GM12878 (cell line): ENCODE results near the gene DNAJC27. TPM values are rescaled to one million over a fixed set of nuclear protein-coding genes. Genes with fewer than 3 reads are reported as not detected.

Source experiments
- ATAC-seq: fragments of 200-7000 bp; cut with Tn5 transposase; 3 replicates; pipeline ENCODE4 v1.9.1; 2020; ENCODE audit warnings: mild to moderate bottlenecking, moderate library complexity
- BruUV-seq: library from RNA; stranded (reverse); fragments of 400-500 nt; replicated peaks from 2 replicates; lab custom pipeline; 2021; lab: Mats Ljungman, UMichigan
- CTCF ChIA-PET: fragments of 300-600 bp; sonication (Branson Sonifier 250); formaldehyde crosslinking; extraction: SDS; loops from one replicate; lab custom pipeline; 2021; ENCODE audit warnings: inconsistent platforms; lab: Yijun Ruan, JAX
- POLR2A ChIA-PET: fragments of 350-600 bp; formaldehyde crosslinking; extraction: SDS; loops from one replicate; lab custom pipeline; 2021; ENCODE audit warnings: inconsistent platforms; lab: Charles Lee
- RAD21 ChIA-PET: fragments of 300-600 bp; sonication (Branson Sonifier 250); formaldehyde crosslinking; loops from one replicate; lab custom pipeline; 2023; ENCODE audit warnings: antibody characterized with exemption; ENCODE audit not compliant: unreplicated experiment; lab: Charles Lee
- SMC1A ChIA-PET: fragments of 300-600 bp; sonication (Branson Sonifier 250); formaldehyde crosslinking; loops from one replicate; lab custom pipeline; 2023; ENCODE audit not compliant: unreplicated experiment, uncharacterized antibody; lab: Charles Lee
- DNase-seq: peaks from one replicate; pipeline ENCODE4 v3.0.0-alpha.2; 2011; ENCODE audit warnings: low read depth, low spot score
- FAIRE-seq: peaks from 3 replicates; lab custom pipeline; 2011; peaks lifted over from hg19 to GRCh38; lab: Jason Lieb, UNC
- H2AFZ ChIP-seq: 2 replicates; pipeline ENCODE4 v1.6.0; 2011; ENCODE audit warnings: low read depth, low read length, control low read depth; ENCODE audit not compliant: control insufficient read depth
- H3K27ac ChIP-seq: 2 replicates; pipeline ENCODE4 v1.5.1; 2011; ENCODE audit warnings: control low read depth; ENCODE audit not compliant: control insufficient read depth, insufficient read depth
- H3K27me3 ChIP-seq, 2 experiments: replicated peaks in 1 of 2; 2 replicates each; pipeline versions ENCODE4 v1.6.0 to v1.6.1; 2011; ENCODE audit warnings: low read length in 1 of 2; ENCODE audit not compliant: control insufficient read depth in 2 of 2, insufficient read depth in 2 of 2
- H3K36me3 ChIP-seq, 2 experiments: 2 replicates each; pipeline ENCODE4 v1.5.1; 2011; ENCODE audit warnings: low read length in 1 of 2; ENCODE audit not compliant: control insufficient read depth in 2 of 2, insufficient read depth in 2 of 2
- H3K4me1 ChIP-seq: 2 replicates; pipeline ENCODE4 v1.6.1; 2011; ENCODE audit warnings: mild to moderate bottlenecking, low read length, moderate library complexity, mixed read lengths; ENCODE audit not compliant: control insufficient read depth, insufficient read depth
- H3K4me2 ChIP-seq: 2 replicates; pipeline ENCODE4 v1.6.0; 2011; ENCODE audit warnings: control low read depth; ENCODE audit not compliant: control insufficient read depth, insufficient read depth
- H3K4me3 ChIP-seq: fragments of 200-600 bp; sonication (generic); 2 replicates; pipeline ENCODE4 v1.5.1; 2016
- H3K79me2 ChIP-seq: 2 replicates; pipeline ENCODE4 v1.6.0; 2011; ENCODE audit warnings: low read length; ENCODE audit not compliant: control insufficient read depth, insufficient read depth
- H3K9ac ChIP-seq: 2 replicates; pipeline ENCODE4 v1.8.0; 2011; ENCODE audit warnings: low read length, control low read depth, mixed read lengths; ENCODE audit not compliant: control insufficient read depth, insufficient read depth
- H3K9me3 ChIP-seq: replicated peaks from 3 replicates; pipeline ENCODE4 v1.5.1; 2011; ENCODE audit warnings: mild to moderate bottlenecking, low read length; ENCODE audit not compliant: control insufficient read depth, insufficient read depth
- H4K20me1 ChIP-seq: 2 replicates; pipeline ENCODE4 v1.6.0; 2011; ENCODE audit not compliant: control insufficient read depth, insufficient read depth
- CHD2 ChIP-seq: IDR thresholded peaks from 2 replicates; pipeline ENCODE4 v1.6.1; 2011; ENCODE audit warnings: low read depth, low read length, improper control_type of control experiment, borderline replicate concordance
- GATAD2B ChIP-seq: fragments of 450-650 bp; conservative IDR thresholded peaks from 2 replicates; pipeline ENCODE4 v1.6.1; 2017; ENCODE audit warnings: low read depth, mild to moderate bottlenecking, moderate library complexity
- SIX5 ChIP-seq: IDR thresholded peaks from 2 replicates; pipeline ENCODE4 v1.6.1; 2011; ENCODE audit warnings: mild to moderate bottlenecking, low read depth, low read length, moderate library complexity; ENCODE audit not compliant: severe bottlenecking
- ZBTB4 ChIP-seq: fragments of 450-650 bp; formaldehyde crosslinking; IDR thresholded peaks from 2 replicates; pipeline ENCODE4 v1.4.0; 2022; ENCODE audit warnings: mild to moderate bottlenecking, moderate library complexity
- WGBS: methylation state at CpG from one replicate; pipeline ENCODE4 v1.1.6; 2016; ENCODE audit warnings: low lambda C conversion rate; ENCODE audit not compliant: insufficient replicate concordance, insufficient coverage; ENCODE audit errors: missing lambda C conversion rate; 5-methylcytosine and 5-hydroxymethylcytosine counted together
- in situ Hi-C: fragments of 300-500 bp; cut with MboI; formaldehyde crosslinking; loops from 9 replicates; pipeline ENCODE4 v1.14.3; 2018; ENCODE audit warnings: mixed read lengths
- intact Hi-C: fragments of 100-400 bp; cut with micrococcal nuclease; formaldehyde crosslinking; loops from one replicate; pipeline ENCODE4 v1.14.2; 2022; ENCODE audit not compliant: unreplicated experiment
- polyA plus RNA-seq, 11 experiments: library from polyadenylated mRNA; depleted of rRNA in 4 of 11; unstranded in 6 of 11; stranded (reverse) in 5 of 11; fragments of >200 nt; fragmentation: Nextera tagmentation in 4 of 11; fragmentation: Illumina TruSeq in 1 of 11; extraction: Ambion mirVana in 4 of 11; extraction: Trizol in 1 of 11; gene quantifications; 1 replicate in 1 of 11; 2 replicates in 10 of 11; pipeline versions ENCODE4 v1.2.1 to v1.2.3, GENCODE V29; 2011 to 2016; ENCODE audit warnings: inconsistent platforms in 2 of 11, missing spikeins in 2 of 11, low read depth in 1 of 11
- total RNA-seq, 4 experiments: library from RNA; depleted of rRNA in 3 of 4; stranded (reverse); fragments of >200 nt in 3 of 4; fragmentation: Illumina TruSeq in 1 of 4; extraction: Trizol in 1 of 4; gene quantifications; 2 replicates each; pipeline versions ENCODE4 v1.2.1 to v1.2.3, GENCODE V29; 2013 to 2021

The DNAJC27 gene
- total and polyA plus RNA-seq, 10 of the 15 experiments (the other 5 are each of a cell fraction or from before 2014, with no cell fraction given): 0.95 to 9.6 (median 3.7) TPM

- FAIRE-seq (no peak), DNase-seq (no peak), ATAC-seq (no peak)
- peak overlapping the region; percentile 93 for H3K4me2 ChIP-seq
- no peaks in the 10 kb centered on the region for H3K9me3 ChIP-seq
- whole genome bisulfite sequencing: 91% methylated on average over 42 of the region's 42 CpGs
- H3K27me3 ChIP-seq: no peaks in the 10 kb centered on the region
- H2AFZ ChIP-seq: no peak overlapping the region
- intact Hi-C loops: no loop called here
- H3K4me3 ChIP-seq: peak overlapping the region; percentile 92
- H3K9ac ChIP-seq: peak overlapping the region; percentile 80
- peaks cover 0 to 4% of the 10 kb centered on the region in 2 experiments; a peak in 3 of 4 replicates for H3K36me3 ChIP-seq
- in situ Hi-C loops: no loop called here
- H4K20me1 ChIP-seq: peaks cover 7% of the 10 kb centered on the region; the same call in 1 of the 2 replicates
- H3K27ac ChIP-seq: no peak overlapping the region; the same call in 1 of the 2 replicates
- BruUV-seq: no TSS peak
- CTCF ChIA-PET: interaction anchor here (1.1 to 1.3 kb wide), 2 partner anchors 496 to 508 kb away, joined by 3 read pairs; no protein-coding TSS in a partner anchor
- peaks cover 28% of the 10 kb centered on the region for H3K4me1 ChIP-seq
- TF ChIP-seq SIX5: no peak
- TF ChIP-seq ZBTB4 (CRISPR knock-in tag): no peak
- 0 out of 2 replicates have a peak, but pooled peaks have one; percentile 21 for TF ChIP-seq CHD2
- 0 out of 2 replicates have a peak, but pooled peaks have one; percentile 5 for TF ChIP-seq GATAD2B
- H3K79me2 ChIP-seq: peaks cover 46% of the 10 kb centered on the region
- RAD21 ChIA-PET: interaction anchor here (2.0 kb wide), 1 partner anchor 13 kb away, joined by 6 read pairs; no protein-coding TSS in a partner anchor
- POLR2A ChIA-PET: no interaction called here
- SMC1A ChIA-PET: no interaction called here
Observed at GRCh38 chr2:24918326-24919036, 53.3 kb downstream of the DNAJC27 start.
